CD4-positive, alpha-beta memory T cell (primary cell): Measurements from ENCODE around the gene ACTN1. TPM values are rescaled to one million over a fixed set of nuclear protein-coding genes. Genes with fewer than 3 reads are reported as not detected.

ENCODE experiments used
- CTCF ChIA-PET: fragments of 350-600 bp; sonication (Branson Sonifier 250); formaldehyde crosslinking; loops from one replicate; lab custom pipeline; 2021; ENCODE audit warnings: inconsistent platforms; ENCODE audit not compliant: partially characterized antibody; lab: Charles Lee
- POLR2A ChIA-PET: fragments of 350-600 bp; sonication (Branson Sonifier 250); formaldehyde crosslinking; loops from one replicate; lab custom pipeline; 2021; ENCODE audit not compliant: partially characterized antibody; lab: Charles Lee
- DNase-seq, 5 donors: peaks; one replicate each; pipeline versions ENCODE4 v3.0.0 to v3.0.0-alpha.2; 2020 to 2022; ENCODE audit warnings: mixed read lengths in 1 of 5
- H3K27ac ChIP-seq: one replicate; pipeline ENCODE4 v1.7.0; 2013; ENCODE audit warnings: low read depth, low read length
- H3K27me3 ChIP-seq: 2 replicates; pipeline ENCODE4 v1.7.0; 2013; ENCODE audit warnings: mild to moderate bottlenecking, low read length, moderate library complexity; ENCODE audit not compliant: insufficient read depth
- H3K36me3 ChIP-seq: 2 replicates; pipeline ENCODE4 v1.7.0; 2013; ENCODE audit warnings: mild to moderate bottlenecking, low read length, moderate library complexity; ENCODE audit not compliant: insufficient read depth
- H3K4me1 ChIP-seq: 2 replicates; pipeline ENCODE4 v1.7.0; 2013; ENCODE audit warnings: mild to moderate bottlenecking, low read length, moderate library complexity; ENCODE audit not compliant: insufficient read depth
- H3K4me3 ChIP-seq, 2 donors: one replicate each; pipeline ENCODE4 v1.7.0; 2013; ENCODE audit warnings: low read length in 2 of 2, mild to moderate bottlenecking in 1 of 2
- H3K9me3 ChIP-seq, 2 donors: one replicate each; pipeline ENCODE4 v1.7.0; 2013; ENCODE audit warnings: low read length in 2 of 2, control low read depth in 1 of 2; ENCODE audit not compliant: control insufficient read depth in 1 of 2
- H3K27ac Mint-ChIP-seq, 7 donors: one replicate each; pipeline ENCODE4 v1.8.0; 2020 to 2021; ENCODE audit warnings: mixed read lengths in 7 of 7, mild to moderate bottlenecking in 6 of 7, inconsistent platforms in 3 of 7, moderate library complexity in 3 of 7
- H3K27me3 Mint-ChIP-seq, 2 donors: one replicate each; pipeline ENCODE4 v1.8.0; 2020 to 2021; ENCODE audit warnings: mixed read lengths in 2 of 2
- H3K36me3 Mint-ChIP-seq, 2 donors: one replicate each; pipeline ENCODE4 v1.8.0; 2020 to 2021; ENCODE audit warnings: mixed read lengths in 2 of 2, inconsistent platforms in 1 of 2, mild to moderate bottlenecking in 1 of 2
- H3K4me1 Mint-ChIP-seq, 4 donors: one replicate each; pipeline ENCODE4 v1.8.0; 2020 to 2021; ENCODE audit warnings: mixed read lengths in 4 of 4, mild to moderate bottlenecking in 1 of 4
- H3K4me3 Mint-ChIP-seq, 8 donors: one replicate each; pipeline ENCODE4 v1.8.0; 2020 to 2021; ENCODE audit warnings: mixed read lengths in 8 of 8, mild to moderate bottlenecking in 7 of 8, moderate library complexity in 6 of 8, inconsistent platforms in 3 of 8
- H3K9me3 Mint-ChIP-seq, 8 donors: one replicate each; pipeline ENCODE4 v1.8.0; 2020 to 2021; ENCODE audit warnings: mixed read lengths in 8 of 8, mild to moderate bottlenecking in 5 of 8, inconsistent platforms in 3 of 8, moderate library complexity in 1 of 8
- intact Hi-C: fragments of 100-400 bp; cut with micrococcal nuclease; formaldehyde crosslinking; loops from one replicate; pipeline ENCODE4 v1.15.1; 2023
- polyA plus RNA-seq, 2 donors: library from polyadenylated mRNA; unstranded; fragments of 300-500 nt; fragmentation: Illumina TruSeq; gene quantifications; one replicate each; pipeline ENCODE4 v1.2.3, GENCODE V29; 2021
- total RNA-seq, 2 experiments: library from RNA; stranded (reverse); gene quantifications; one replicate each; pipeline ENCODE4 v1.2.3, GENCODE V29; 2021

Gene ACTN1
- total and polyA plus RNA-seq, 4 experiments from 2014 or later, result 33.6 to 75.1 (median 67.0) TPM

DNA sequence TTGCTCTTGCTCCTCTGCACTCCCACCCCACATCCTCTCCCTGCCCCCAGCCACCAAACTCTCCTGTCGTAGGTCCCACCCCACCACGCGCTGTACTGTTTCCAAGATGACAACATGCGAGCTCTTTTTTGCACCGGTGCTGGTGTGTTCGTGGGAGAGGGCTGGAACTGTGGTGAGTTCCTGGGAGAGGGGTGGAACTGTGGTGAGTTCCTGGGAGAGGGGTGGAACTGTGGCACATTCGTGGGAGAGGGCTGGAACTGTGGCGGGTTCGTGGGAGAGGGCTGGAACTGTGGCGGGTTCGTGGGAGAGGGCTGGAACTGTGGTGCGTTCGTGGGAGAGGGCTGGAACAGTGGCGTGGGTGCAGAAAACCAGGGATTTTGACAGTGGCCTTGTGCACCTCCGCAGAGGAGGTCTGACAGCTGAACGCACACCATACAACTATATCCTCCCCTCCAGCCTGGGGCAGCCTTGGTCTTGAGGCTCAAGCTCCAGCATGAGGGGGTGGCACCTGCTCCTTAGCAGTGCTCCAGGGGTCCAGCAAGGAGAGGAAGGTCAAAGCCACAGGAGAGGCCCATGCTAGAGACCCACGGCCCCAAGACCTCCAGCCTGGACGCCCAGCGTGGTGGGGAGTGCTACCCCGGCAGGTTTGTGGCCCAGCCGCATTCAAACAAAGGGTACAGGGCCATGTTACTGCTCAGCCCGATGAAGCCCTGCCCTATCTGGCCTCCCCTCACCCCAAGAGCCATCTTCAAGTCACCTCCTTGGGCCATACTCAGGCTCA, 50.1 kb downstream of the ACTN1 start:
- intact Hi-C loops, result no loop called here
- Histone ChIP-seq H3K9me3 (no peaks in the 10 kb centered on the region), H3K27me3 (no peaks in the 10 kb centered on the region), H3K4me1 (no peaks in the 10 kb centered on the region), H3K27ac (no peak overlapping the region), H3K36me3 (no peaks in the 10 kb centered on the region), H3K4me3 (no peak overlapping the region)
- DNase-seq, result no peak
- Mint-ChIP-seq H3K4me1 (peaks cover 11 to 28% (median 21%) of the 10 kb centered on the region in 4 donors), H3K27ac (peak overlapping the region in 6 of 7 donors; percentile 37 to 85 (median 50)), H3K9me3 (peaks cover 5 to 22% (median 13%) of the 10 kb centered on the region in 8 donors), H3K4me3 (peak overlapping the region in 3 of 8 donors; percentile 24 to 56 (median 31)), H3K36me3 (peaks cover 27 to 30% of the 10 kb centered on the region in 2 donors), H3K27me3 (no peaks in the 10 kb centered on the region)
- ChIA-PET CTCF (no interaction called here), POLR2A (no interaction called here)

GRCh38 chr14:68927956-68928675, 51.0 kb downstream of the ACTN1 start:
- Histone ChIP-seq H3K27me3 (no peaks in the 10 kb centered on the region), H3K9me3 (no peaks in the 10 kb centered on the region), H3K4me1 (no peaks in the 10 kb centered on the region), H3K36me3 (no peaks in the 10 kb centered on the region), H3K27ac (no peak overlapping the region), H3K4me3 (no peak overlapping the region)
- CTCF ChIA-PET, result no interaction called here
- intact Hi-C loops, result no loop called here
- Mint-ChIP-seq H3K4me3 (peak overlapping the region in 4 of 8 donors; percentile 9 to 56 (median 28)), H3K27ac (peak overlapping the region in 5 of 7 donors; percentile 25 to 85 (median 42)), H3K4me1 (peaks cover 13 to 30% (median 21%) of the 10 kb centered on the region in 4 donors), H3K36me3 (peaks cover 31 to 35% of the 10 kb centered on the region in 2 donors), H3K9me3 (peaks cover 5 to 24% (median 13%) of the 10 kb centered on the region in 8 donors), H3K27me3 (no peaks in the 10 kb centered on the region)
- POLR2A ChIA-PET, result interaction anchor here (1.0 kb wide), 1 partner anchor 50 kb away, joined by 5 read pairs; no protein-coding TSS in a partner anchor
- DNase-seq, result no peak

GRCh38 chr14:68927089-68927488, 52.0 kb downstream of the ACTN1 start:
- CTCF ChIA-PET, result interaction anchor here (1.1 to 1.4 kb wide), 2 partner anchors 43 to 180 kb away, joined by 3 to 4 read pairs; no protein-coding TSS in a partner anchor
- no peaks in the 10 kb centered on the region for H3K36me3 ChIP-seq
- H3K27me3 ChIP-seq, result no peaks in the 10 kb centered on the region
- no peak overlapping the region for H3K27ac ChIP-seq
- Mint-ChIP-seq H3K36me3 (peaks cover 35 to 38% of the 10 kb centered on the region in 2 donors), H3K4me3 (no peak overlapping the region), H3K9me3 (peaks cover 5 to 24% (median 13%) of the 10 kb centered on the region in 8 donors), H3K27ac (peak overlapping the region in 3 of 7 donors; percentile 22 to 86 (median 34)), H3K4me1 (peaks cover 13 to 29% (median 20%) of the 10 kb centered on the region in 4 donors), H3K27me3 (no peaks in the 10 kb centered on the region)
- no peaks in the 10 kb centered on the region for H3K9me3 ChIP-seq
- no peaks in the 10 kb centered on the region for H3K4me1 ChIP-seq
- intact Hi-C loops, result no loop called here
- no peak overlapping the region for H3K4me3 ChIP-seq
- POLR2A ChIA-PET, result interaction anchor here (1.0 kb wide), 1 partner anchor 51 kb away, joined by 5 read pairs; no protein-coding TSS in a partner anchor
- DNase-seq, result no peak

- no peak for DNase-seq
- Mint-ChIP-seq H3K36me3 (peaks cover 35 to 40% of the 10 kb centered on the region in 2 donors), H3K27ac (peak overlapping the region in 1 of 7 donors; percentile 39), H3K4me1 (peaks cover 10 to 26% (median 18%) of the 10 kb centered on the region in 4 donors), H3K27me3 (no peaks in the 10 kb centered on the region), H3K4me3 (no peak overlapping the region), H3K9me3 (peaks cover 5 to 24% (median 13%) of the 10 kb centered on the region in 8 donors)
- Histone ChIP-seq H3K36me3 (no peaks in the 10 kb centered on the region), H3K27me3 (no peaks in the 10 kb centered on the region), H3K4me3 (no peak overlapping the region), H3K27ac (no peak overlapping the region), H3K9me3 (no peaks in the 10 kb centered on the region), H3K4me1 (no peaks in the 10 kb centered on the region)
- intact Hi-C loops, result no loop called here
- ChIA-PET POLR2A (no interaction called here), CTCF (interaction anchor here (1.1 to 1.7 kb wide), 4 partner anchors 14 to 181 kb away, joined by 3 to 11 read pairs (median 5); no protein-coding TSS in a partner anchor)
These were observed 52.9 kb downstream of the ACTN1 start for GRCh38 chr14:68926236-68926635.

DNA sequence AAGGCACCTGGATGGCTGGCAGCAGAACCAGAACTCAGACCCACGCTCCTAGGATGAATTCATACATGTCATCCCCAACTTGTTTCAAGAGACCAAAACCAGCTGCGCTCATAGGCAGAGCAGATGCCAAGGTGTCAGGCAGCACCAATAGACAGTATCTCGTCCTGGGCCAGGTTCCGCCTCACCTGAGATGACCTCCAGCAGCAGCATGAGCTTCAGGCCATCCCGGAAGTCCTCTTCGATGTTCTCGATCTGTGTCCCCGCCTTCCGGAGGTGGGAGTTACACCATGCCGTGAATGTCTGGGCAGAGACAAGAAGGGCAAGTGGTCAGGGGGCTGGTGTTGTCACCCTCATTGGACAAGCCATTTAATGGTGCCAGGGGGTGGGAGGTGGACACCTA, 53.7 kb downstream of the ACTN1 start:
- ChIA-PET CTCF (interaction anchor here (0.7 to 1.7 kb wide), 4 partner anchors 13 to 519 kb away, joined by 3 to 11 read pairs (median 6); no protein-coding TSS in a partner anchor), POLR2A (no interaction called here)
- H3K4me1 ChIP-seq, result no peaks in the 10 kb centered on the region
- DNase-seq, result no peak
- Mint-ChIP-seq H3K9me3 (peaks cover 5 to 24% (median 13%) of the 10 kb centered on the region in 8 donors), H3K4me3 (no peak overlapping the region), H3K4me1 (peaks cover 10 to 24% (median 17%) of the 10 kb centered on the region in 4 donors), H3K27ac (no peak overlapping the region), H3K36me3 (peaks cover 34 to 42% of the 10 kb centered on the region in 2 donors), H3K27me3 (no peaks in the 10 kb centered on the region)
- no peaks in the 10 kb centered on the region for H3K27me3 ChIP-seq
- intact Hi-C loops, result no loop called here
- H3K4me3 ChIP-seq, result no peak overlapping the region
- H3K36me3 ChIP-seq, result no peaks in the 10 kb centered on the region
- no peak overlapping the region for H3K27ac ChIP-seq
- H3K9me3 ChIP-seq, result no peaks in the 10 kb centered on the region

DNA sequence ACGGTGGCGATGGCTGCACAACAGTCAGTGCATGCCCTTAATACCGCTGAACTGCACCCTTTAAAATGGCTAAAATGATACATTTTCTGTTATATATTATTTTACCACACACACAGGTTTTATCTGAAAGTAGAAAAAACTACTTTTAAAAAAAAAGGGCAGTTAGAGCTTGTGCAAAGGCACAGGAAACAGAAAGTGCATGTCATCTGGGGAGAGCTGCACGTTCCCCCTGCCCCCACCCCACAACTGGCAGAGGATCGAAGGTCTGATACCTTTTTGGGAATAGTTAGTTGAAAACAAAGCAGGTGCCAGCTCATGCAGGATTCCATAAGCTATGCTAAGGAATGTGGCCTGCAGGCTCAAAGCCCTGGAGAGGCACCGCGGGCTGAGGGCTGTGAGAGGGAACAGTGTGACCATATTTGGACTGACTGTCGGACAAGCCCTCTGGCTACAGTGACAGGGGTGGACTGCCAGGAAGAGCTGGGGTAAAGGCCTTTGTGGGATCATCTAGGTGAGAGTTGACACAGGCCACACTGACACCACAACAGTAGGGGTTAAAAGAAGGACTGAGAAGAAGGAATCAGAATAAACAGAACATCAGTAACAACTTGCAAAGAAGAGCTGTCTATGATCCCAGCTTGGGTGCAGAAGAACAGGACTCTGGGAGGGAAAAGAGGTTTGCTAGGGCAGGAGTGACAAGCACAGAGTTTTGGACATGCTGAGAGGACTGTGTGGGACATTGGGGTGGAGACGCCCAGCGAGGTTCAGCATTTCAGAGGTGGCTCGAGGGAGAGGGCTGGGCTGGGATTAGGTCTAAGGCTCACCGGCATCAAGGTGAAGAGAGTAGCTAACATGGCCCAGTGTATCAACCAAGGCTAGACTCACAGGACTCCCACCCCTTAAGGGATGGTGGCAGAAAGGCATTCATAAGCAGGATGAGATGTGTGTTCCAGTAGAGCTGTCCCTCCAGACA, 54.6 kb downstream of the ACTN1 start:
- Mint-ChIP-seq H3K27ac (peak overlapping the region in 5 of 7 donors; percentile 30 to 71 (median 53)), H3K4me1 (peaks cover 9 to 24% (median 13%) of the 10 kb centered on the region in 4 donors), H3K36me3 (peaks cover 43% of the 10 kb centered on the region in 2 donors), H3K9me3 (peaks cover 5 to 24% (median 13%) of the 10 kb centered on the region in 8 donors), H3K4me3 (peak overlapping the region in 2 of 8 donors; percentile 2 to 12), H3K27me3 (no peaks in the 10 kb centered on the region)
- POLR2A ChIA-PET, result interaction anchor here (0.8 to 1.2 kb wide), 2 partner anchors 45 to 53 kb away, joined by 4 read pairs; no protein-coding TSS in a partner anchor
- Histone ChIP-seq H3K4me1 (no peaks in the 10 kb centered on the region), H3K36me3 (no peaks in the 10 kb centered on the region), H3K9me3 (no peaks in the 10 kb centered on the region), H3K27me3 (no peaks in the 10 kb centered on the region), H3K4me3 (no peak overlapping the region), H3K27ac (no peak overlapping the region)
- CTCF ChIA-PET, result interaction anchor here (0.7 to 1.7 kb wide), 4 partner anchors 13 to 518 kb away, joined by 3 to 5 read pairs (median 3); no protein-coding TSS in a partner anchor
- intact Hi-C loops, result no loop called here
- DNase-seq, result no peak
